K562 (cell line): ENCODE measurements around the gene CSNK1A1. TPM values are rescaled to one million over a fixed set of nuclear protein-coding genes. Genes with fewer than 3 reads are reported as not detected.

Experiments
- CAMTA2 ChIP-seq: fragments of 250-450 bp; sonication (Bioruptor Pico); conservative IDR thresholded peaks from 2 replicates; pipeline ENCODE4 v1.5.1; 2022
- CBX2 ChIP-seq: fragments of 200-600 bp; sonication (generic); IDR thresholded peaks from one replicate; pipeline ENCODE4 v1.6.1; 2012; ENCODE audit warnings: mild to moderate bottlenecking, low read length, inconsistent platforms; ENCODE audit not compliant: insufficient read depth, poor library complexity, severe bottlenecking
- CXXC5 ChIP-seq: fragments of 250-450 bp; sonication (Bioruptor Pico); IDR thresholded peaks from 2 replicates; pipeline ENCODE4 v1.8.0; 2022; ENCODE audit warnings: inconsistent platforms, mild to moderate bottlenecking, moderate library complexity
- HMG20A ChIP-seq: fragments of 450-650 bp; formaldehyde crosslinking; conservative IDR thresholded peaks from 2 replicates; pipeline ENCODE4 v1.4.0; 2020; ENCODE audit warnings: mild to moderate bottlenecking, mixed read lengths
- IFI16 ChIP-seq: fragments of 250-450 bp; sonication (Bioruptor Pico); IDR thresholded peaks from 2 replicates; pipeline ENCODE4 v2.1.2; 2022; ENCODE audit warnings: mild to moderate bottlenecking, inconsistent platforms
- JUN ChIP-seq, 2 experiments: sonication (generic) in 1 of 2; formaldehyde crosslinking in 1 of 2; IDR thresholded peaks; 2 replicates each; pipeline versions ENCODE4 v1.6.1 to v1.8.0; 2012 to 2022; ENCODE audit warnings: borderline replicate concordance in 2 of 2, mild to moderate bottlenecking in 2 of 2, improper control_type of control experiment in 1 of 2, low read depth in 1 of 2, low read length in 1 of 2, missing genetic modification reagents in 1 of 2
- KLF1 ChIP-seq: fragments of 450-650 bp; IDR thresholded peaks from 2 replicates; pipeline ENCODE4 v1.6.1; 2016; ENCODE audit warnings: missing genetic modification characterization, missing compliant biosample characterization
- PHB ChIP-seq: fragments of 250-450 bp; sonication (Bioruptor Pico); IDR thresholded peaks from 2 replicates; pipeline ENCODE4 v1.5.0; 2021
- TCF3 ChIP-seq: sonication (generic); formaldehyde crosslinking; IDR thresholded peaks from 2 replicates; pipeline ENCODE4 v1.4.0; 2020; ENCODE audit warnings: mild to moderate bottlenecking, missing genetic modification reagents
- XRCC5 ChIP-seq: fragments of 200-400 bp; formaldehyde crosslinking; IDR thresholded peaks from 2 replicates; pipeline ENCODE4 v1.6.1; 2017; ENCODE audit warnings: low read depth, mild to moderate bottlenecking, low read length
- ZNF232 ChIP-seq: sonication (generic); formaldehyde crosslinking; IDR thresholded peaks from 2 replicates; pipeline ENCODE4 v1.8.0; 2022; ENCODE audit warnings: mild to moderate bottlenecking, missing genetic modification reagents
- ZNF354B ChIP-seq: fragments of 250-450 bp; sonication (Bioruptor Pico); IDR thresholded peaks from 2 replicates; pipeline ENCODE4 v1.4.0; 2020
- ZNF699 ChIP-seq: fragments of 250-450 bp; sonication (Bioruptor Pico); IDR thresholded peaks from 2 replicates; pipeline ENCODE4 v1.8.0; 2021; ENCODE audit warnings: mild to moderate bottlenecking, moderate library complexity; ENCODE audit not compliant: insufficient replicate concordance
- polyA plus RNA-seq, 8 experiments: library from polyadenylated mRNA; depleted of rRNA in 4 of 8; stranded (reverse) in 5 of 8; unstranded in 3 of 8; fragments of >200 nt; fragmentation: Nextera tagmentation in 2 of 8; fragmentation: Illumina TruSeq in 1 of 8; extraction: Ambion mirVana in 2 of 8; extraction: Trizol in 1 of 8; gene quantifications; 2 replicates each; pipeline versions ENCODE4 v1.2.1 to v1.2.3, GENCODE V29; 2011 to 2014; ENCODE audit warnings: inconsistent platforms in 1 of 8, missing spikeins in 1 of 8
- total RNA-seq, 7 experiments: library from RNA; depleted of rRNA in 6 of 7; stranded (reverse); fragments of >200 nt in 6 of 7; fragmentation: Illumina TruSeq in 2 of 7; extraction: Trizol in 2 of 7; gene quantifications; 2 replicates each; pipeline versions ENCODE4 v1.2.1 to v1.2.3, GENCODE V29; 2011 to 2021; ENCODE audit warnings: low replicate concordance in 1 of 7
- TF ChIP-seq, protein P1 (sequence below): sonication (generic); formaldehyde crosslinking; IDR thresholded peaks from 2 replicates; pipeline ENCODE4 v1.8.1; 2023; ENCODE audit warnings: missing genetic modification reagents, mild to moderate bottlenecking, borderline replicate concordance
- TF ChIP-seq, protein P2 (sequence below): fragments of 450-650 bp; IDR thresholded peaks from 2 replicates; pipeline ENCODE4 v1.6.1; 2018; ENCODE audit warnings: mild to moderate bottlenecking, low read depth; ENCODE audit not compliant: partially characterized antibody
- TF ChIP-seq, protein P3 (sequence below): fragments of 450-650 bp; IDR thresholded peaks from one replicate; pipeline ENCODE4 v1.6.1; 2018; ENCODE audit warnings: mild to moderate bottlenecking, moderate library complexity; ENCODE audit not compliant: partially characterized antibody
- TF ChIP-seq, protein P4 (sequence below): fragments of 250-450 bp; sonication (Bioruptor Pico); IDR thresholded peaks from 2 replicates; pipeline ENCODE4 v1.9.0; 2021; ENCODE audit warnings: mild to moderate bottlenecking
- TF ChIP-seq, protein P5 (sequence below): sonication (generic); formaldehyde crosslinking; IDR thresholded peaks from 2 replicates; pipeline ENCODE4 v1.8.0; 2022; ENCODE audit warnings: mild to moderate bottlenecking, low read depth, missing genetic modification reagents

The CSNK1A1 gene
- total and polyA plus RNA-seq, 9 of the 15 experiments (the other 6 are each of a cell fraction or from before 2014, with no cell fraction given), result 49.1 to 196 (median 154) TPM

DNA sequence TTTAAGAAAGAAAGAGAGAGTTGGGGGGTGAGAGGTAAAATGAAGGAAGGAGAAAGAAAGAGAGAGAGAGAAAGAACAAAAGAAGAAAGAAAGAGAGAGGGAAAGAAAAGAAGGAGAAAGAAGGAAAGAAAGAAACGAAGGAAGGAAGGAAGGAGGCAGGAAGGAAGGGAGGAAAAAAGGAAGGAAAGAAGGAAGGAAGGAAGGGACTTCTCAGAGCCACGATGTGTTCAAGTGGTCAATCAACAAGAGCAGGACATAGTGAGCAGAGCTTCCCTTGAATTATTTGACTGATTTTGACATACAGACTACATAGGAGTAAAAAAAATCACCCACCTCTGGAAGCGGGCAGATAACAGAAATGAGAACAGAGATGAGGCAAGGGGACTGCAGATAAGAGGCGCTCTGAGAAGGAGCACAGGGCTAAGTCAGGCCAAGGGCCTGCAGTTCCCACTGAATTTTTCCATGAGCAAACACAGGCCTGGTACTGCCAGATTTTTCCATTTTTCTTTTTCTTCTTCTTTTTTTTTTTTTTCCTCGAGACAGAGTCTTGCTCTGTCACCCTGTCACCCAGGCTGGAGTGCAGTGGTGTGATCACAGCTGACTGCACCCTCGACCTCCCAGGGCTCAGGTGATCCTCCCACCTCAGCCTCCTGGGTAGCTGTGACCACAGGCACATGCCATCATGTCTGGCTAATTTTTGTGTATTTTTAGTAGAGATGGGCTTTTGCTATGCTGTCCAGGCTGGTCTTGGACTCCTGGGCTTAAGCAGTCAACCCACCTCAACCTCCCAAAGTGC is 94.4 kb downstream of the CSNK1A1 start (continued):
- TF ChIP-seq, protein P1, sequence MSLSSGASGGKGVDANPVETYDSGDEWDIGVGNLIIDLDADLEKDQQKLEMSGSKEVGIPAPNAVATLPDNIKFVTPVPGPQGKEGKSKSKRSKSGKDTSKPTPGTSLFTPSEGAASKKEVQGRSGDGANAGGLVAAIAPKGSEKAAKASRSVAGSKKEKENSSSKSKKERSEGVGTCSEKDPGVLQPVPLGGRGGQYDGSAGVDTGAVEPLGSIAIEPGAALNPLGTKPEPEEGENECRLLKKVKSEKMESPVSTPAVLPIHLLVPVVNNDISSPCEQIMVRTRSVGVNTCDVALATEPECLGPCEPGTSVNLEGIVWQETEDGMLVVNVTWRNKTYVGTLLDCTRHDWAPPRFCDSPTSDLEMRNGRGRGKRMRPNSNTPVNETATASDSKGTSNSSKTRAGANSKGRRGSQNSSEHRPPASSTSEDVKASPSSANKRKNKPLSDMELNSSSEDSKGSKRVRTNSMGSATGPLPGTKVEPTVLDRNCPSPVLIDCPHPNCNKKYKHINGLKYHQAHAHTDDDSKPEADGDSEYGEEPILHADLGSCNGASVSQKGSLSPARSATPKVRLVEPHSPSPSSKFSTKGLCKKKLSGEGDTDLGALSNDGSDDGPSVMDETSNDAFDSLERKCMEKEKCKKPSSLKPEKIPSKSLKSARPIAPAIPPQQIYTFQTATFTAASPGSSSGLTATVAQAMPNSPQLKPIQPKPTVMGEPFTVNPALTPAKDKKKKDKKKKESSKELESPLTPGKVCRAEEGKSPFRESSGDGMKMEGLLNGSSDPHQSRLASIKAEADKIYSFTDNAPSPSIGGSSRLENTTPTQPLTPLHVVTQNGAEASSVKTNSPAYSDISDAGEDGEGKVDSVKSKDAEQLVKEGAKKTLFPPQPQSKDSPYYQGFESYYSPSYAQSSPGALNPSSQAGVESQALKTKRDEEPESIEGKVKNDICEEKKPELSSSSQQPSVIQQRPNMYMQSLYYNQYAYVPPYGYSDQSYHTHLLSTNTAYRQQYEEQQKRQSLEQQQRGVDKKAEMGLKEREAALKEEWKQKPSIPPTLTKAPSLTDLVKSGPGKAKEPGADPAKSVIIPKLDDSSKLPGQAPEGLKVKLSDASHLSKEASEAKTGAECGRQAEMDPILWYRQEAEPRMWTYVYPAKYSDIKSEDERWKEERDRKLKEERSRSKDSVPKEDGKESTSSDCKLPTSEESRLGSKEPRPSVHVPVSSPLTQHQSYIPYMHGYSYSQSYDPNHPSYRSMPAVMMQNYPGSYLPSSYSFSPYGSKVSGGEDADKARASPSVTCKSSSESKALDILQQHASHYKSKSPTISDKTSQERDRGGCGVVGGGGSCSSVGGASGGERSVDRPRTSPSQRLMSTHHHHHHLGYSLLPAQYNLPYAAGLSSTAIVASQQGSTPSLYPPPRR, result no peak
- TF ChIP-seq JUN (IDR thresholded peaks at IDR 0.05; ENCODE audit: borderline replicate concordance, low read depth, low read length) (peak; percentile 83), JUN (CRISPR knock-in tag; IDR thresholded peaks at IDR 0.05; ENCODE audit: borderline replicate concordance) (no peak), HMG20A (no peak), ZNF232 (CRISPR knock-in tag) (no peak), ZNF699 (CRISPR knock-in tag) (no peak), ZNF354B (CRISPR knock-in tag) (no peak), TCF3 (CRISPR knock-in tag) (peak; percentile 97), PHB (CRISPR knock-in tag) (no peak), CAMTA2 (CRISPR knock-in tag) (no peak), CBX2 (no peak), XRCC5 (peak; percentile 43; the same call in 1 of the 2 replicates), IFI16 (CRISPR knock-in tag) (no peak), CXXC5 (CRISPR knock-in tag) (peak; percentile 86), KLF1 (no peak)
- TF ChIP-seq, protein P2, sequence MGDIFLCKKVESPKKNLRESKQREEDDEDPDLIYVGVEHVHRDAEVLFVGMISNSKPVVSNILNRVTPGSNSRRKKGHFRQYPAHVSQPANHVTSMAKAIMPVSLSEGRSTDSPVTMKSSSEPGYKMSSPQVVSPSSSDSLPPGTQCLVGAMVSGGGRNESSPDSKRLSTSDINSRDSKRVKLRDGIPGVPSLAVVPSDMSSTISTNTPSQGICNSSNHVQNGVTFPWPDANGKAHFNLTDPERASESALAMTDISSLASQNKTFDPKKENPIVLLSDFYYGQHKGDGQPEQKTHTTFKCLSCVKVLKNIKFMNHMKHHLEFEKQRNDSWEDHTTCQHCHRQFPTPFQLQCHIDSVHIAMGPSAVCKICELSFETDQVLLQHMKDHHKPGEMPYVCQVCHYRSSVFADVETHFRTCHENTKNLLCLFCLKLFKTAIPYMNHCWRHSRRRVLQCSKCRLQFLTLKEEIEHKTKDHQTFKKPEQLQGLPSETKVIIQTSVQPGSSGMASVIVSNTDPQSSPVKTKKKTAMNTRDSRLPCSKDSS, result peak; percentile 23
- TF ChIP-seq, protein P3, sequence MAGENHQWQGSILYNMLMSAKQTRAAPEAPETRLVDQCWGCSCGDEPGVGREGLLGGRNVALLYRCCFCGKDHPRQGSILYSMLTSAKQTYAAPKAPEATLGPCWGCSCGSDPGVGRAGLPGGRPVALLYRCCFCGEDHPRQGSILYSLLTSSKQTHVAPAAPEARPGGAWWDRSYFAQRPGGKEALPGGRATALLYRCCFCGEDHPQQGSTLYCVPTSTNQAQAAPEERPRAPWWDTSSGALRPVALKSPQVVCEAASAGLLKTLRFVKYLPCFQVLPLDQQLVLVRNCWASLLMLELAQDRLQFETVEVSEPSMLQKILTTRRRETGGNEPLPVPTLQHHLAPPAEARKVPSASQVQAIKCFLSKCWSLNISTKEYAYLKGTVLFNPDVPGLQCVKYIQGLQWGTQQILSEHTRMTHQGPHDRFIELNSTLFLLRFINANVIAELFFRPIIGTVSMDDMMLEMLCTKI, result no peak
- TF ChIP-seq, protein P4, sequence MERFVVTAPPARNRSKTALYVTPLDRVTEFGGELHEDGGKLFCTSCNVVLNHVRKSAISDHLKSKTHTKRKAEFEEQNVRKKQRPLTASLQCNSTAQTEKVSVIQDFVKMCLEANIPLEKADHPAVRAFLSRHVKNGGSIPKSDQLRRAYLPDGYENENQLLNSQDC (CRISPR knock-in tag), result no peak
- TF ChIP-seq, protein P5, sequence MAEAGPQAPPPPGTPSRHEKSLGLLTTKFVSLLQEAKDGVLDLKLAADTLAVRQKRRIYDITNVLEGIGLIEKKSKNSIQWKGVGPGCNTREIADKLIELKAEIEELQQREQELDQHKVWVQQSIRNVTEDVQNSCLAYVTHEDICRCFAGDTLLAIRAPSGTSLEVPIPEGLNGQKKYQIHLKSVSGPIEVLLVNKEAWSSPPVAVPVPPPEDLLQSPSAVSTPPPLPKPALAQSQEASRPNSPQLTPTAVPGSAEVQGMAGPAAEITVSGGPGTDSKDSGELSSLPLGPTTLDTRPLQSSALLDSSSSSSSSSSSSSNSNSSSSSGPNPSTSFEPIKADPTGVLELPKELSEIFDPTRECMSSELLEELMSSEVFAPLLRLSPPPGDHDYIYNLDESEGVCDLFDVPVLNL, result no peak
